Stomach (tissue), 9 donors: ENCODE measurements around the gene GLCE. TPM values are rescaled to one million over a fixed set of nuclear protein-coding genes. Genes with fewer than 3 reads are reported as not detected.

ENCODE experiments used
- DNase-seq, 2 donors: peaks; one replicate each; pipeline versions ENCODE4 v3.0.0 to v3.0.0-alpha.2; 2013 to 2019
- H3K27ac ChIP-seq, 5 donors: fragments of 200-600 bp in 4 of 5; sonication (generic) in 4 of 5; one replicate each; pipeline ENCODE4 v1.5.1; 2013 to 2019; ENCODE audit warnings: mild to moderate bottlenecking in 1 of 5, moderate library complexity in 1 of 5
- H3K27me3 ChIP-seq, 3 donors: fragments of 200-600 bp; sonication (generic); one replicate each; pipeline ENCODE4 v1.5.1; 2017 to 2019; ENCODE audit warnings: mixed run types in 1 of 3
- H3K36me3 ChIP-seq, 4 donors: fragments of 200-600 bp; sonication (generic); 1 replicate in 3 of 4; 2 replicates in 1 of 4; pipeline ENCODE4 v1.5.1; 2016 to 2019
- H3K4me1 ChIP-seq, 4 donors: fragments of 200-600 bp; sonication (generic); one replicate each; pipeline ENCODE4 v1.5.1; 2016 to 2019
- H3K4me3 ChIP-seq, 4 donors: fragments of 200-600 bp; sonication (generic) in 3 of 4; one replicate each; pipeline ENCODE4 v1.5.1; 2016 to 2019; ENCODE audit warnings: mild to moderate bottlenecking in 1 of 4
- H3K9me3 ChIP-seq, 4 donors: fragments of 200-600 bp; sonication (generic); one replicate each; pipeline ENCODE4 v1.5.1; 2016 to 2019
- EP300 ChIP-seq: sonication (generic); formaldehyde crosslinking; IDR thresholded peaks from one replicate; pipeline ENCODE4 v1.6.1; 2017; ENCODE audit warnings: antibody characterized with exemption
- POLR2A ChIP-seq, 4 donors: fragments of 450-650 bp; IDR thresholded peaks; one replicate each; pipeline ENCODE4 v1.6.1; 2016; ENCODE audit warnings: antibody characterized with exemption in 4 of 4, control low read depth in 2 of 4, mild to moderate bottlenecking in 1 of 4, moderate library complexity in 1 of 4
- POLR2AphosphoS5 ChIP-seq, 3 donors: sonication (generic); formaldehyde crosslinking; IDR thresholded peaks; one replicate each; pipeline ENCODE4 v1.6.1; 2016; ENCODE audit warnings: antibody characterized with exemption in 3 of 3
- WGBS, 5 donors: extraction: QIAGEN DNeasy Blood & Tissue Kit in 3 of 5; methylation state at CpG; one replicate each; pipeline versions ENCODE4 v1.1.5 to v1.1.7; 2013 to 2018; 5-methylcytosine and 5-hydroxymethylcytosine counted together
- intact Hi-C: fragments of 100-400 bp; cut with DNase I; formaldehyde crosslinking; loops from one replicate; pipeline ENCODE4 v1.15.1; 2023; ENCODE audit warnings: low total_unique reads
- polyA plus RNA-seq, 3 donors: library from polyadenylated mRNA; stranded (reverse); fragments of 200-250 nt; gene quantifications; one replicate each; pipeline ENCODE4 v1.2.3, GENCODE V29; 2013
- total RNA-seq, 5 donors: library from RNA; depleted of rRNA; stranded (reverse); fragments of >200 nt; gene quantifications; one replicate each; pipeline versions ENCODE4 v1.1.0 to v1.2.3, GENCODE V29; 2014 to 2016
- TF ChIP-seq, protein P1 (sequence below), 7 experiments: fragments of 450-650 bp in 4 of 7; fragments of 200-600 bp in 3 of 7; sonication (generic) in 3 of 7; IDR thresholded peaks; one replicate each; pipeline ENCODE4 v1.5.1; 2016 to 2019; ENCODE audit warnings: antibody characterized with exemption in 7 of 7, control low read depth in 2 of 7, mild to moderate bottlenecking in 1 of 7
- donor health status: healthy with polysubstance abuse.
- donor health status: Bipolar disorder and iron deficiency.
- donor health status: healthy.

GLCE gene
- total and polyA plus RNA-seq, 8 donors, result 5.5 to 50.9 (median 22.1) TPM

DNA sequence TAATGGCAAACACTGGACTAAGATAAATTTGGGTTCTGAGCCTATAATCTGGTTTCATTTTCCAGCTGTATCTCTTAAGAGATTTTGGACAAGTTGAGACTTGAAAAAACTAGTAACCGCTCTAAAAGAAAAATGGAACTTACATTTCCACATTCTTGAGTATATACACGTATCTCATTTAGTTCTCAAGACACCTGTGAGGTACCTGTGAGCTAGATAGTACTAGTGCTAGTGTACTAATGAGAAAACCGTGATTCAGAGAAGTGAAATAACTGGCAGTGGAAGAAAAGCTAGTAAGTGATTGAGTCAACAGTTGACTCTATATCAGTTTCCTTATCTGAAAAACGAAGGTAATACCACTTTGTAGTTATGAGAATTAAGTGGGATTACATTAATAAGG, 76.1 kb downstream of the GLCE start:
- WGBS, 5 donors, result 50 to 76% (median 61%) methylated on average over 4 of the region's 4 CpGs
- intact Hi-C loops, result no loop called here

DNA sequence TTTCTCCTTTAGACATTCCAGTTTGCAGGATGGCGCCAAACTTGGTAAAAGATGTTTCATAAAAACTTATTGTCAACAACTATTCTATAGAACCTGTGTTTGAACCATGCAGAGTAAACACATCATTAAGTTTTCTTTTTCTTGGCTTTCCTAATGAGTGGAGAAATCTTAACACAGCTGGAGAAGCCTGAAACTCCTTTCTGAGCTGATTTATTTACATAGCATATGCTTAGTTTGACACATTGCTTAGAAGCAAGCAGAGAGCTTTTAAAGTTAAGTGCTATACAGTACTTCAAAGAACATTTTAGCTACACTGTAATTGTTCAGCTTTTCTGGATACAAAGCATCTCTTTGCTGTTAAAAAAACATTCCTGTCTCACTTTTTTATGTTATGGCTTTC, 77.3 kb downstream of the GLCE start:
- no peak overlapping the region for H3K4me3 ChIP-seq
- no peaks in the 10 kb centered on the region for H3K36me3 ChIP-seq
- peak in 1 of 2 donors; percentile 23 for DNase-seq
- no peaks in the 10 kb centered on the region for H3K27me3 ChIP-seq
- WGBS, 5 donors, result 90 to 97% (median 94%) methylated on average over 1 of the region's 1 CpG
- H3K9me3 ChIP-seq, result no peaks in the 10 kb centered on the region
- H3K4me1 ChIP-seq, result peaks cover 0 to 6% (median 0%) of the 10 kb centered on the region in 4 donors
- no peak overlapping the region for H3K27ac ChIP-seq
- no peak for TF ChIP-seq POLR2A (IDR thresholded peaks at IDR 0.05)
- no peak for TF ChIP-seq EP300
- TF ChIP-seq, protein P1, sequence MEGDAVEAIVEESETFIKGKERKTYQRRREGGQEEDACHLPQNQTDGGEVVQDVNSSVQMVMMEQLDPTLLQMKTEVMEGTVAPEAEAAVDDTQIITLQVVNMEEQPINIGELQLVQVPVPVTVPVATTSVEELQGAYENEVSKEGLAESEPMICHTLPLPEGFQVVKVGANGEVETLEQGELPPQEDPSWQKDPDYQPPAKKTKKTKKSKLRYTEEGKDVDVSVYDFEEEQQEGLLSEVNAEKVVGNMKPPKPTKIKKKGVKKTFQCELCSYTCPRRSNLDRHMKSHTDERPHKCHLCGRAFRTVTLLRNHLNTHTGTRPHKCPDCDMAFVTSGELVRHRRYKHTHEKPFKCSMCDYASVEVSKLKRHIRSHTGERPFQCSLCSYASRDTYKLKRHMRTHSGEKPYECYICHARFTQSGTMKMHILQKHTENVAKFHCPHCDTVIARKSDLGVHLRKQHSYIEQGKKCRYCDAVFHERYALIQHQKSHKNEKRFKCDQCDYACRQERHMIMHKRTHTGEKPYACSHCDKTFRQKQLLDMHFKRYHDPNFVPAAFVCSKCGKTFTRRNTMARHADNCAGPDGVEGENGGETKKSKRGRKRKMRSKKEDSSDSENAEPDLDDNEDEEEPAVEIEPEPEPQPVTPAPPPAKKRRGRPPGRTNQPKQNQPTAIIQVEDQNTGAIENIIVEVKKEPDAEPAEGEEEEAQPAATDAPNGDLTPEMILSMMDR (IDR thresholded peaks at IDR 0.05), result no peak
- no peak for TF ChIP-seq POLR2AphosphoS5 (IDR thresholded peaks at IDR 0.05)
- intact Hi-C loops, result no loop called here

More for the DNA sequence above, 76.1 kb downstream of the GLCE start:
- Histone ChIP-seq H3K4me1 (peaks cover 0 to 6% (median 0%) of the 10 kb centered on the region in 4 donors), H3K4me3 (no peak overlapping the region), H3K36me3 (no peaks in the 10 kb centered on the region), H3K27ac (no peak overlapping the region), H3K27me3 (no peaks in the 10 kb centered on the region), H3K9me3 (no peaks in the 10 kb centered on the region)
- no peak for DNase-seq
- no peak for TF ChIP-seq EP300
- TF ChIP-seq, protein P1 (IDR thresholded peaks at IDR 0.05), result no peak
- no peak for TF ChIP-seq POLR2A (IDR thresholded peaks at IDR 0.05)

DNA sequence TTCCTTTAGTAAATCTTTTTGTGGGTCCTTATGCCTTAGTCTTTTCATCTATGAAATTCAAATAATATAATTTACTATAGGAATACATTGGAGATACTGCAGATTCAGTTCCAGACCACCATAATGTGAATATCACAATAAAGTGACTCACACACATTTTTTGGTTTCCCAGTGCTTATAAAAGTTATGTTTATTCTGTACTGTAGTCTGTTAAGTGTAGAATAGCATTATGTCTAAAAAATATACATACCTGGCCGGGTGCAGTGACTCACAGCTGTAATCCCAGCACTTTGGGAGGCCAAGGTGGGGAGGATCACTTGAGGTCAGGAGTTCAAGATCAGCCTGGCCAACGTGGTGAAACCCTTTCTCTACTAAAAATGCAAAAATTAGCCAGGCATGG, 84.4 kb downstream of the GLCE start:
- Histone ChIP-seq H3K4me3 (no peak overlapping the region), H3K36me3 (no peaks in the 10 kb centered on the region), H3K27me3 (no peaks in the 10 kb centered on the region), H3K4me1 (no peaks in the 10 kb centered on the region), H3K27ac (no peak overlapping the region), H3K9me3 (no peaks in the 10 kb centered on the region)
- DNase-seq, result no peak
- TF ChIP-seq, protein P1 (IDR thresholded peaks at IDR 0.05), result no peak
- no peak for TF ChIP-seq POLR2A (IDR thresholded peaks at IDR 0.05)
- no peak for TF ChIP-seq EP300
- no peak for TF ChIP-seq POLR2AphosphoS5 (IDR thresholded peaks at IDR 0.05)
- intact Hi-C loops, result no loop called here
- whole genome bisulfite sequencing, 5 donors, result 21 to 65% (median 37%) methylated on average over 2 of the region's 2 CpGs

DNA sequence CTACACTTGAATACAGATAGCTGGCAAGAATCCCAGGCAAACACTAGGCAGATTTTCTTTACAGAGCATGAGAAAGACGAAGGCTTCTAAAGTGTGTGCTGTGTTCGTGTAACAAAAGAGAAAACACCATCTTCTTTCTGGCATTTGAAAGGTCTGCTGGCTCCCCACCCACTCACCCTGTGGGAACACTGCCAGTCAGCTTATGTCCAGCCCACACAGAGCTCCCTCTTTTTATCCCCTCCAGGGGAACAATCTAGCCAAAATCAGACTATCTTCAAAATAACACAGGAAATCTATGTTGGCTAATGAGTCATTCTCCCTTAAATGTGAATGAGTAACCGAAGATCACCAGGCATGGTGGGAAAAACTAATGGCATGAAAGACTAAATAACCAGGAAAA, 92.7 kb downstream of the GLCE start:
- peaks cover 0 to 11% (median 8%) of the 10 kb centered on the region in 4 donors for H3K36me3 ChIP-seq
- 20 to 44% (median 34%) methylated on average over 3 of the region's 3 CpGs for WGBS, 5 donors
- no peaks in the 10 kb centered on the region for H3K4me1 ChIP-seq
- intact Hi-C loops, result no loop called here
- no peaks in the 10 kb centered on the region for H3K27me3 ChIP-seq
- H3K27ac ChIP-seq, result no peak overlapping the region
- no peak overlapping the region for H3K4me3 ChIP-seq
- DNase-seq, result peak in 1 of 2 donors; percentile 23
- TF ChIP-seq POLR2A (IDR thresholded peaks at IDR 0.05), result no peak
- no peak for TF ChIP-seq EP300
- TF ChIP-seq, protein P1 (IDR thresholded peaks at IDR 0.05), result no peak
- TF ChIP-seq POLR2AphosphoS5 (IDR thresholded peaks at IDR 0.05), result no peak
- H3K9me3 ChIP-seq, result no peaks in the 10 kb centered on the region
